ENCODE measurements around the gene FARP2.

- no peak for TF ChIP-seq CTCF (IDR thresholded peaks at IDR 0.05)
- no peak for TF ChIP-seq POLR2A (IDR thresholded peaks at IDR 0.05)
- no peak for TF ChIP-seq POLR2AphosphoS5 (IDR thresholded peaks at IDR 0.05)
- no peak for TF ChIP-seq EP300 (IDR thresholded peaks at IDR 0.05)
Observed at GRCh38 chr2:241496003-241496707, 140.1 kb downstream of the FARP2 start.
